Rectal smooth muscle tissue (tissue), 1 donor: ENCODE data around the gene NUP98.
"Not testable (repeated sequence)": the region's sequence is repeated elsewhere in the genome, so short reads cannot be mapped to it uniquely, and the experiment has no call there.

Experiments used
- H3K27ac ChIP-seq: one replicate; pipeline ENCODE4 v1.7.0; 2013; ENCODE audit warnings: low read depth, low read length, inconsistent platforms
- H3K27me3 ChIP-seq: one replicate; pipeline ENCODE4 v1.7.0; 2013; ENCODE audit warnings: low read length; ENCODE audit not compliant: control insufficient read depth, insufficient read depth
- H3K36me3 ChIP-seq: one replicate; pipeline ENCODE4 v1.7.0; 2013; ENCODE audit warnings: low read length; ENCODE audit not compliant: control insufficient read depth, insufficient read depth
- H3K4me1 ChIP-seq: one replicate; pipeline ENCODE4 v1.7.0; 2013; ENCODE audit warnings: low read length; ENCODE audit not compliant: control insufficient read depth, insufficient read depth
- H3K4me3 ChIP-seq: one replicate; pipeline ENCODE4 v1.7.0; 2013; ENCODE audit warnings: low read length
- H3K9ac ChIP-seq: one replicate; pipeline ENCODE4 v1.7.0; 2013; ENCODE audit warnings: low read length

The NUP98 gene

GRCh38 chr11:3655547-3655946 lies 141.8 kb downstream of the NUP98 start:
- H3K36me3 ChIP-seq: no peaks in the 10 kb centered on the region
- H3K4me3 ChIP-seq: no peak overlapping the region
- no peaks in the 10 kb centered on the region for H3K4me1 ChIP-seq
- no peak overlapping the region for H3K27ac ChIP-seq
- H3K27me3 ChIP-seq: no peaks in the 10 kb centered on the region
- H3K9ac ChIP-seq: no peak overlapping the region

GRCh38 chr11:3652514-3652913 lies 144.8 kb downstream of the NUP98 start:
- not testable (repeated sequence) for H3K27me3 ChIP-seq, H3K4me1 ChIP-seq, H3K36me3 ChIP-seq, H3K9ac ChIP-seq, H3K4me3 ChIP-seq, H3K27ac ChIP-seq

- not testable (repeated sequence) for H3K27ac ChIP-seq, H3K4me1 ChIP-seq, H3K9ac ChIP-seq, H3K27me3 ChIP-seq, H3K36me3 ChIP-seq, H3K4me3 ChIP-seq
Observed at GRCh38 chr11:3649374-3649773, 148.0 kb downstream of the NUP98 start.

- H3K27ac ChIP-seq, H3K36me3 ChIP-seq, H3K4me3 ChIP-seq, H3K4me1 ChIP-seq, H3K27me3 ChIP-seq, H3K9ac ChIP-seq: not testable (repeated sequence)
Observed at GRCh38 chr11:3648843-3649242, 148.5 kb downstream of the NUP98 start.

GRCh38 chr11:3645552-3645951 lies 151.8 kb downstream of the NUP98 start:
- Histone ChIP-seq H3K36me3 (no peaks in the 10 kb centered on the region), H3K4me1 (no peaks in the 10 kb centered on the region), H3K27me3 (peaks cover 2% of the 10 kb centered on the region), H3K4me3 (no peak overlapping the region), H3K27ac (no peak overlapping the region), H3K9ac (no peak overlapping the region)

GRCh38 chr11:3644817-3645235 lies 152.5 kb downstream of the NUP98 start, which contains the start of gene ART1:
TSS of gene ART1 (plus strand) at chr11:3645128. CDS start at chr11:3659214, 14,086 bp downstream.
- Histone ChIP-seq H3K9ac (no peak within 1 kb of the TSS), H3K36me3 (no peaks in the 10 kb centered on the region), H3K27ac (no peak within 1 kb of the TSS), H3K4me1 (no peaks in the 10 kb centered on the region), H3K4me3 (no peak within 1 kb of the TSS), H3K27me3 (peaks cover 2% of the 10 kb centered on the region)

- not testable (repeated sequence) for H3K27ac ChIP-seq, H3K36me3 ChIP-seq, H3K27me3 ChIP-seq, H3K9ac ChIP-seq, H3K4me1 ChIP-seq
- H3K4me3 ChIP-seq: peak overlapping the region; percentile 58
Observed at GRCh38 chr11:3643102-3643546, 154.2 kb downstream of the NUP98 start.

GRCh38 chr11:3642071-3642951 lies 155.0 kb downstream of the NUP98 start:
- Histone ChIP-seq H3K4me1 (no peaks in the 10 kb centered on the region), H3K9ac (no peak overlapping the region), H3K27ac (no peak overlapping the region), H3K4me3 (peak overlapping the region; percentile 58), H3K27me3 (peaks cover 2% of the 10 kb centered on the region), H3K36me3 (no peaks in the 10 kb centered on the region)

- no peak within 1 kb of the TSS for H3K27ac ChIP-seq
- H3K36me3 ChIP-seq: no peaks in the 10 kb centered on the region
- H3K4me3 ChIP-seq: peak within 1 kb of the TSS; percentile 58
- H3K27me3 ChIP-seq: peaks cover 2% of the 10 kb centered on the region
- H3K9ac ChIP-seq: no peak within 1 kb of the TSS
- H3K4me1 ChIP-seq: no peaks in the 10 kb centered on the region
Observed at GRCh38 chr11:3641701-3642070, 155.7 kb downstream of the NUP98 start, which contains the start of gene ART5. TSS of gene ART5 (minus strand) at chr11:3641992. CDS start at chr11:3641862, 130 bp downstream.

GRCh38 chr11:3641191-3641590 lies 156.2 kb downstream of the NUP98 start:
- H3K9ac ChIP-seq: no peak overlapping the region
- no peak overlapping the region for H3K27ac ChIP-seq
- peaks cover 2% of the 10 kb centered on the region for H3K27me3 ChIP-seq
- H3K4me3 ChIP-seq: no peak overlapping the region
- H3K36me3 ChIP-seq: no peaks in the 10 kb centered on the region
- H3K4me1 ChIP-seq: no peaks in the 10 kb centered on the region

GRCh38 chr11:3639841-3640240 lies 157.5 kb downstream of the NUP98 start:
- Histone ChIP-seq H3K27me3 (peaks cover 2% of the 10 kb centered on the region), H3K36me3 (no peaks in the 10 kb centered on the region), H3K9ac (no peak overlapping the region), H3K4me1 (no peaks in the 10 kb centered on the region), H3K27ac (no peak overlapping the region), H3K4me3 (no peak overlapping the region)

- Histone ChIP-seq H3K4me3 (no peak overlapping the region), H3K27ac (no peak overlapping the region), H3K27me3 (peaks cover 2% of the 10 kb centered on the region), H3K36me3 (no peaks in the 10 kb centered on the region), H3K9ac (no peak overlapping the region), H3K4me1 (no peaks in the 10 kb centered on the region)
Observed at GRCh38 chr11:3638513-3638912, 158.8 kb downstream of the NUP98 start.

GRCh38 chr11:3637201-3637600 lies 160.2 kb downstream of the NUP98 start:
- Histone ChIP-seq H3K4me3 (no peak overlapping the region), H3K9ac (no peak overlapping the region), H3K27me3 (no peaks in the 10 kb centered on the region), H3K36me3 (no peaks in the 10 kb centered on the region), H3K27ac (no peak overlapping the region), H3K4me1 (no peaks in the 10 kb centered on the region)
